ENCODE data around the gene PRDM16. TPM values are rescaled to one million over a fixed set of nuclear protein-coding genes. Genes with fewer than 3 reads are reported as not detected.

The PRDM16 gene
- total RNA-seq, 2 experiments from 2014 or later, result 0.05 to 0.20 TPM

GRCh38 chr1:3290438-3290837 is 221.4 kb downstream of the PRDM16 start:
- intact Hi-C loops (cut with micrococcal nuclease), result no loop called here
- H3K4me3 Mint-ChIP-seq, result no peak overlapping the region
- CTCF ChIA-PET, result no interaction called here
- H3K27me3 Mint-ChIP-seq (ENCODE audit: low read depth), result no peaks in the 10 kb centered on the region
- no peaks in the 10 kb centered on the region for H3K36me3 Mint-ChIP-seq (ENCODE audit: low read depth)
- no peaks in the 10 kb centered on the region for H3K9me3 Mint-ChIP-seq
- DNase-seq, result no peak
- H3K27ac Mint-ChIP-seq, result no peak overlapping the region
- H3K4me1 Mint-ChIP-seq (ENCODE audit: low read depth), result no peaks in the 10 kb centered on the region

GRCh38 chr1:3290915-3291314 is 221.9 kb downstream of the PRDM16 start:
- intact Hi-C loops (cut with micrococcal nuclease), result no loop called here
- H3K36me3 Mint-ChIP-seq (ENCODE audit: low read depth), result no peaks in the 10 kb centered on the region
- no peak for DNase-seq
- no peak overlapping the region for H3K4me3 Mint-ChIP-seq
- no peaks in the 10 kb centered on the region for H3K4me1 Mint-ChIP-seq (ENCODE audit: low read depth)
- CTCF ChIA-PET, result no interaction called here
- H3K27ac Mint-ChIP-seq, result no peak overlapping the region
- H3K27me3 Mint-ChIP-seq (ENCODE audit: low read depth), result no peaks in the 10 kb centered on the region
- no peaks in the 10 kb centered on the region for H3K9me3 Mint-ChIP-seq

- Mint-ChIP-seq H3K4me3 (no peak overlapping the region), H3K27me3 (ENCODE audit: low read depth) (no peaks in the 10 kb centered on the region), H3K36me3 (ENCODE audit: low read depth) (no peaks in the 10 kb centered on the region), H3K4me1 (ENCODE audit: low read depth) (no peaks in the 10 kb centered on the region), H3K9me3 (no peaks in the 10 kb centered on the region), H3K27ac (no peak overlapping the region)
- CTCF ChIA-PET, result no interaction called here
- intact Hi-C loops (cut with micrococcal nuclease), result no loop called here
- no peak for DNase-seq
Measured at GRCh38 chr1:3292051-3292722, 223.2 kb downstream of the PRDM16 start.

GRCh38 chr1:3292868-3293562 is 224.0 kb downstream of the PRDM16 start:
- Mint-ChIP-seq H3K36me3 (ENCODE audit: low read depth) (no peaks in the 10 kb centered on the region), H3K4me1 (ENCODE audit: low read depth) (no peaks in the 10 kb centered on the region), H3K4me3 (no peak overlapping the region), H3K27me3 (ENCODE audit: low read depth) (no peaks in the 10 kb centered on the region), H3K9me3 (no peaks in the 10 kb centered on the region), H3K27ac (no peak overlapping the region)
- CTCF ChIA-PET, result no interaction called here
- intact Hi-C loops (cut with micrococcal nuclease), result no loop called here
- DNase-seq, result no peak

GRCh38 chr1:3293563-3294080 is 224.6 kb downstream of the PRDM16 start:
- intact Hi-C loops (cut with micrococcal nuclease), result no loop called here
- no peaks in the 10 kb centered on the region for H3K27me3 Mint-ChIP-seq (ENCODE audit: low read depth)
- CTCF ChIA-PET, result no interaction called here
- no peak for DNase-seq
- no peak overlapping the region for H3K27ac Mint-ChIP-seq
- H3K9me3 Mint-ChIP-seq, result no peaks in the 10 kb centered on the region
- no peaks in the 10 kb centered on the region for H3K36me3 Mint-ChIP-seq (ENCODE audit: low read depth)
- no peaks in the 10 kb centered on the region for H3K4me1 Mint-ChIP-seq (ENCODE audit: low read depth)
- H3K4me3 Mint-ChIP-seq, result no peak overlapping the region

- CTCF ChIA-PET, result no interaction called here
- no peak overlapping the region for H3K27ac Mint-ChIP-seq
Measured at GRCh38 chr1:3294450-3294849, 225.4 kb downstream of the PRDM16 start.

GRCh38 chr1:3295846-3296245 is 226.8 kb downstream of the PRDM16 start:
- Mint-ChIP-seq H3K9me3 (no peaks in the 10 kb centered on the region), H3K4me1 (ENCODE audit: low read depth) (no peaks in the 10 kb centered on the region), H3K27ac (no peak overlapping the region), H3K4me3 (no peak overlapping the region), H3K27me3 (ENCODE audit: low read depth) (no peaks in the 10 kb centered on the region), H3K36me3 (ENCODE audit: low read depth) (no peaks in the 10 kb centered on the region)
- CTCF ChIA-PET, result no interaction called here
- intact Hi-C loops (cut with micrococcal nuclease), result no loop called here
- DNase-seq, result no peak

More at GRCh38 chr1:3294450-3294849, 225.4 kb downstream of the PRDM16 start:
- intact Hi-C loops (cut with micrococcal nuclease), result no loop called here
- DNase-seq, result no peak
- no peaks in the 10 kb centered on the region for H3K4me1 Mint-ChIP-seq (ENCODE audit: low read depth)
- no peaks in the 10 kb centered on the region for H3K9me3 Mint-ChIP-seq
- H3K4me3 Mint-ChIP-seq, result no peak overlapping the region
- no peaks in the 10 kb centered on the region for H3K27me3 Mint-ChIP-seq (ENCODE audit: low read depth)
- no peaks in the 10 kb centered on the region for H3K36me3 Mint-ChIP-seq (ENCODE audit: low read depth)

GRCh38 chr1:3296326-3296725 is 227.3 kb downstream of the PRDM16 start:
- H3K27me3 Mint-ChIP-seq (ENCODE audit: low read depth), result no peaks in the 10 kb centered on the region
- H3K4me1 Mint-ChIP-seq (ENCODE audit: low read depth), result no peaks in the 10 kb centered on the region
- no peak for DNase-seq
- CTCF ChIA-PET, result no interaction called here
- no peaks in the 10 kb centered on the region for H3K36me3 Mint-ChIP-seq (ENCODE audit: low read depth)
- H3K9me3 Mint-ChIP-seq, result no peaks in the 10 kb centered on the region
- H3K27ac Mint-ChIP-seq, result no peak overlapping the region
- intact Hi-C loops (cut with micrococcal nuclease), result no loop called here
- H3K4me3 Mint-ChIP-seq, result no peak overlapping the region

- Mint-ChIP-seq H3K4me3 (no peak overlapping the region), H3K27ac (no peak overlapping the region), H3K4me1 (ENCODE audit: low read depth) (no peaks in the 10 kb centered on the region), H3K36me3 (ENCODE audit: low read depth) (no peaks in the 10 kb centered on the region), H3K27me3 (ENCODE audit: low read depth) (no peaks in the 10 kb centered on the region), H3K9me3 (no peaks in the 10 kb centered on the region)
- intact Hi-C loops (cut with micrococcal nuclease), result no loop called here
- no peak for DNase-seq
- CTCF ChIA-PET, result no interaction called here
Measured at GRCh38 chr1:3296826-3297225, 227.8 kb downstream of the PRDM16 start.

GRCh38 chr1:3297756-3298155 is 228.8 kb downstream of the PRDM16 start:
- Mint-ChIP-seq H3K4me1 (ENCODE audit: low read depth) (no peaks in the 10 kb centered on the region), H3K4me3 (no peak overlapping the region), H3K36me3 (ENCODE audit: low read depth) (no peaks in the 10 kb centered on the region), H3K9me3 (no peaks in the 10 kb centered on the region), H3K27me3 (ENCODE audit: low read depth) (no peaks in the 10 kb centered on the region), H3K27ac (no peak overlapping the region)
- DNase-seq, result no peak
- intact Hi-C loops (cut with micrococcal nuclease), result no loop called here
- CTCF ChIA-PET, result no interaction called here

GRCh38 chr1:3298197-3298596 is 229.2 kb downstream of the PRDM16 start:
- Mint-ChIP-seq H3K36me3 (ENCODE audit: low read depth) (no peaks in the 10 kb centered on the region), H3K4me3 (no peak overlapping the region), H3K4me1 (ENCODE audit: low read depth) (no peaks in the 10 kb centered on the region), H3K9me3 (no peaks in the 10 kb centered on the region), H3K27ac (no peak overlapping the region), H3K27me3 (ENCODE audit: low read depth) (no peaks in the 10 kb centered on the region)
- CTCF ChIA-PET, result interaction anchor here (0.6 kb wide), 1 partner anchor 15 kb away, joined by 3 read pairs; no protein-coding TSS in a partner anchor
- no peak for DNase-seq
- intact Hi-C loops (cut with micrococcal nuclease), result no loop called here

GRCh38 chr1:3304246-3304645 is 235.2 kb downstream of the PRDM16 start:
- DNase-seq, result no peak
- Mint-ChIP-seq H3K4me1 (ENCODE audit: low read depth) (no peaks in the 10 kb centered on the region), H3K27ac (no peak overlapping the region), H3K4me3 (no peak overlapping the region), H3K9me3 (no peaks in the 10 kb centered on the region), H3K27me3 (ENCODE audit: low read depth) (peaks cover under 1% of the 10 kb centered on the region), H3K36me3 (ENCODE audit: low read depth) (no peaks in the 10 kb centered on the region)
- intact Hi-C loops (cut with micrococcal nuclease), result no loop called here
- CTCF ChIA-PET, result no interaction called here

GRCh38 chr1:3304692-3305091 is 235.7 kb downstream of the PRDM16 start:
- CTCF ChIA-PET, result no interaction called here
- no peaks in the 10 kb centered on the region for H3K9me3 Mint-ChIP-seq
- H3K36me3 Mint-ChIP-seq (ENCODE audit: low read depth), result no peaks in the 10 kb centered on the region
- no peak overlapping the region for H3K27ac Mint-ChIP-seq
- DNase-seq, result no peak
- intact Hi-C loops (cut with micrococcal nuclease), result no loop called here
- H3K27me3 Mint-ChIP-seq (ENCODE audit: low read depth), result peaks cover 4% of the 10 kb centered on the region
- H3K4me1 Mint-ChIP-seq (ENCODE audit: low read depth), result no peaks in the 10 kb centered on the region
- H3K4me3 Mint-ChIP-seq, result no peak overlapping the region

Measured in activated naive CD4-positive, alpha-beta T cell treated with anti-CD3 and anti-CD28 coated beads for 36 hours (primary cell).